ENCODE results near the gene FOXD4L6.
"Not testable (repeated sequence)": the region's sequence is repeated elsewhere in the genome, so short reads cannot be mapped to it uniquely, and the experiment has no call there.

DNA sequence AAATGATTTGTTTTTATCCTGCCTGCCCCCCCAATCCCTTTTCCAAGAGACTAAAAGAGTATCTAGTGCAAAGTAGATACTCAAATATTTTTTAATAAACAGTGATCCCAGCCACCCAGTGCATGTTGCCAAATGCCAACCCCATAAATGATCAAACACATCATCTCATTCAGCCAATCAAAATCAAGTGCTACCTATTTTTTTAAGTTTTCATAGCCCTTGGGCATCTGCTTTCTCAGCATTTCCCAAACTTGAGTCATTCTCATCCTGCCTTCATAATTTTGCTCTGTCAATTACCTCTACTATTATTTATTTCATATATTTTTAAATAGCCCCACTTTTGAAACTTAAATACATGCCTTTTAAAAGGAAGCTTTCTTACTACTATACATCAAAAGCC, 37.6 kb downstream of the FOXD4L6 start:
- not testable (repeated sequence) for TF ChIP-seq POLR2AphosphoS5 (IDR thresholded peaks at IDR 0.05; ENCODE audit: insufficient read depth in 1 of 2, low read depth in 1 of 2); CTCF (IDR thresholded peaks at IDR 0.05); POLR2A (IDR thresholded peaks at IDR 0.05)
